MCF 10A (cell line): ENCODE data around the gene CGB7. TPM values are rescaled to one million over a fixed set of nuclear protein-coding genes. Genes with fewer than 3 reads are reported as not detected.

Experiments used
- microRNA-seq: library from miRNA; unstranded; fragments of <30 nt; microRNA quantifications from one replicate; pipeline ENCODE4 v1.2.0, GENCODE V29; 2022
- total RNA-seq: library from RNA; stranded (reverse); gene quantifications from 2 replicates; pipeline ENCODE4 v1.2.3, GENCODE V29; 2022

Gene CGB7
- total RNA-seq, 1 experiment from 2014 or later = 2.5 TPM

Small RNAs within 50 kb of the gene (microRNA-seq; reads per million reads assigned to microRNA genes)
- gene MIR6798 = 0.53 reads per million

Other genes starting within 250 kb of the CGB7 start
- 40.7 and 48.2 TPM in 2 replicates for gene BCAT2, start 246.7 kb downstream of the CGB7 start, total RNA-seq
- gene HSD17B14, start 221.3 kb downstream of the CGB7 start, total RNA-seq = 0.26 and 0.32 TPM in 2 replicates
- gene PLEKHA4, start 189.1 kb downstream of the CGB7 start, total RNA-seq = 10.1 and 11.9 TPM in 2 replicates
- gene PPP1R15A, start 185.3 kb downstream of the CGB7 start, total RNA-seq = 207 and 248 TPM in 2 replicates
- not detected in 2 replicates for gene TULP2, start 159.0 kb downstream of the CGB7 start, total RNA-seq
- 61.4 and 76.8 TPM in 2 replicates for gene NUCB1, start 157.4 kb downstream of the CGB7 start, total RNA-seq
- gene DHDH, start 124.0 kb downstream of the CGB7 start, total RNA-seq = not detected in 2 replicates
- gene BAX, start 102.9 kb downstream of the CGB7 start, total RNA-seq = 130 and 152 TPM in 2 replicates
- 275 and 390 TPM in 2 replicates for gene FTL, start 92.4 kb downstream of the CGB7 start, total RNA-seq
- 29.7 and 42.7 TPM in 2 replicates for gene GYS1, start 64.4 kb downstream of the CGB7 start, total RNA-seq
- gene RUVBL2, start 63.9 kb downstream of the CGB7 start, total RNA-seq = 126 and 156 TPM in 2 replicates
- not detected in 2 replicates for gene LHB, start 40.7 kb downstream of the CGB7 start, total RNA-seq
- not detected in 2 replicates for gene CGB3, start 33.4 kb downstream of the CGB7 start, total RNA-seq
- not detected in 2 replicates for gene CGB2, start 25.9 kb downstream of the CGB7 start, total RNA-seq
- gene CGB1, start 20.9 kb downstream of the CGB7 start, total RNA-seq = not detected in 2 replicates
- not detected in 2 replicates for gene CGB5, start 13.9 kb downstream of the CGB7 start, total RNA-seq
- 1.3 TPM in 1 of 2 replicates, not detected in the other for gene CGB8, start 8.6 kb downstream of the CGB7 start, total RNA-seq
- gene NTF4, start 7.1 kb upstream of the CGB7 start, total RNA-seq = 6.0 and 7.8 TPM in 2 replicates
- gene KCNA7, start 14.9 kb upstream of the CGB7 start, total RNA-seq = not detected in 2 replicates
- gene SNRNP70, start 27.7 kb upstream of the CGB7 start, total RNA-seq = 199 and 200 TPM in 2 replicates
- 2.6 and 3.2 TPM in 2 replicates for gene LIN7B, start 56.6 kb upstream of the CGB7 start, total RNA-seq
- gene C19orf73, start 61.4 kb upstream of the CGB7 start, total RNA-seq = 2.4 and 3.2 TPM in 2 replicates
- 6.7 and 8.0 TPM in 2 replicates for gene PPFIA3, start 61.8 kb upstream of the CGB7 start, total RNA-seq
- gene HRC, start 97.6 kb upstream of the CGB7 start, total RNA-seq = not detected in 2 replicates
- 21.2 and 21.4 TPM in 2 replicates for gene TRPM4, start 100.0 kb upstream of the CGB7 start, total RNA-seq